SKM-1 (cell line): ENCODE results near the gene GSX2.

Experiments used
- DNase-seq: peaks from one replicate; lab custom pipeline; 2025; ENCODE audit not compliant: unreplicated experiment; lab: John Stamatoyannopoulos, UW

Gene GSX2

GRCh38 chr4:54076673-54077072 is 23.3 kb upstream of the GSX2 start:
- no peak for DNase-seq

GRCh38 chr4:54077812-54078211 is 22.2 kb upstream of the GSX2 start:
- DNase-seq: no peak

- DNase-seq: no peak
Observed at GRCh38 chr4:54082168-54082567, 17.8 kb upstream of the GSX2 start.

- no peak for DNase-seq
Observed at GRCh38 chr4:54085284-54085683, 14.7 kb upstream of the GSX2 start.

- no peak for DNase-seq
Observed at GRCh38 chr4:54089875-54090274, 10.1 kb upstream of the GSX2 start.

GRCh38 chr4:54090404-54090803 is 9.6 kb upstream of the GSX2 start:
- DNase-seq: no peak

- no peak for DNase-seq
Observed at GRCh38 chr4:54090804-54091623, 8.9 kb upstream of the GSX2 start.

GRCh38 chr4:54091637-54092404 is 8.1 kb upstream of the GSX2 start:
- DNase-seq: no peak

GRCh38 chr4:54092405-54093323 is 7.3 kb upstream of the GSX2 start:
- no peak for DNase-seq

GRCh38 chr4:54093324-54094240 is 6.4 kb upstream of the GSX2 start:
- no peak for DNase-seq

- DNase-seq: no peak
Observed at GRCh38 chr4:54094451-54094850, 5.5 kb upstream of the GSX2 start.

- no peak for DNase-seq
Observed at GRCh38 chr4:54095110-54095825, 4.7 kb upstream of the GSX2 start.

- DNase-seq: no peak
Observed at GRCh38 chr4:54096295-54096962, 3.5 kb upstream of the GSX2 start.

- no peak for DNase-seq
Observed at GRCh38 chr4:54097152-54097551, 2.8 kb upstream of the GSX2 start.

GRCh38 chr4:54098375-54098774 is 1.6 kb upstream of the GSX2 start:
- no peak for DNase-seq

GRCh38 chr4:54099287-54099747 is 646 bp upstream of the GSX2 start:
- DNase-seq: no peak

GRCh38 chr4:54100595-54101189 is 729 bp downstream of the GSX2 start:
- no peak for DNase-seq

GRCh38 chr4:54101190-54102041 is 1.5 kb downstream of the GSX2 start:
- no peak for DNase-seq
